Lung (tissue), 12 donors: ENCODE measurements around the gene UBE2F. TPM values are rescaled to one million over a fixed set of nuclear protein-coding genes. Genes with fewer than 3 reads are reported as not detected.

Source experiments
- ATAC-seq: fragments of 200-7000 bp; cut with Tn5 transposase; one replicate; pipeline ENCODE4 v1.9.1; 2020; ENCODE audit warnings: moderate number of reproducible peaks; ENCODE audit not compliant: insufficient read depth, low FRiP score
- DNase-seq, 3 donors: peaks; one replicate each; pipeline ENCODE4 v3.0.0-alpha.2; 2013 to 2017
- H3K27ac ChIP-seq, 2 donors: one replicate each; pipeline ENCODE4 v1.5.1; 2013; ENCODE audit warnings: mild to moderate bottlenecking in 2 of 2, moderate library complexity in 2 of 2, control low read depth in 1 of 2, inconsistent platforms in 1 of 2, low read depth in 1 of 2, low read length in 1 of 2
- H3K27me3 ChIP-seq, 3 donors: one replicate each; pipeline ENCODE4 v1.5.1; 2013; ENCODE audit warnings: low read length in 2 of 3; ENCODE audit not compliant: control insufficient read depth in 3 of 3, insufficient read depth in 3 of 3
- H3K36me3 ChIP-seq, 4 donors: one replicate each; pipeline ENCODE4 v1.5.1; 2013; ENCODE audit warnings: low read length in 4 of 4, mild to moderate bottlenecking in 1 of 4, moderate library complexity in 1 of 4; ENCODE audit not compliant: control insufficient read depth in 4 of 4, insufficient read depth in 4 of 4
- H3K4me1 ChIP-seq, 5 donors: one replicate each; pipeline ENCODE4 v1.5.1; 2013; ENCODE audit warnings: low read length in 5 of 5, mild to moderate bottlenecking in 2 of 5, moderate library complexity in 1 of 5; ENCODE audit not compliant: control insufficient read depth in 5 of 5, insufficient read depth in 5 of 5
- H3K4me3 ChIP-seq: one replicate; pipeline ENCODE4 v1.5.1; 2013; ENCODE audit warnings: mild to moderate bottlenecking, control low read depth, moderate library complexity
- H3K9ac ChIP-seq, 2 donors: one replicate each; pipeline ENCODE4 v1.5.1; 2013; ENCODE audit warnings: low read length in 2 of 2, control low read depth in 1 of 2; ENCODE audit not compliant: insufficient read depth in 1 of 2
- H3K9me3 ChIP-seq, 4 donors: one replicate each; pipeline ENCODE4 v1.5.1; 2013; ENCODE audit warnings: low read length in 3 of 4, mild to moderate bottlenecking in 1 of 4, moderate library complexity in 1 of 4; ENCODE audit not compliant: control insufficient read depth in 4 of 4, insufficient read depth in 3 of 4
- WGBS, 2 donors: extraction: QIAGEN DNeasy Blood & Tissue Kit; methylation state at CpG; one replicate each; pipeline ENCODE4 v1.1.7; 2013; 5-methylcytosine and 5-hydroxymethylcytosine counted together
- polyA plus RNA-seq, 2 donors: library from polyadenylated mRNA; stranded (reverse); fragments of 200-250 nt; gene quantifications; one replicate each; pipeline ENCODE4 v1.2.1, GENCODE V29; 2013
- total RNA-seq, 2 donors: library from RNA; depleted of rRNA in 1 of 2; stranded (reverse); fragments of >200 nt in 1 of 2; gene quantifications; one replicate each; pipeline ENCODE4 v1.2.1, GENCODE V29; 2014 to 2021
- TF ChIP-seq, protein P1 (sequence below): IDR thresholded peaks from 2 replicates; pipeline ENCODE4 v1.5.1; 2012; ENCODE audit warnings: mild to moderate bottlenecking; ENCODE audit errors: control extremely low read depth, extremely low read depth
- donor health status: control.
- donor health status: control.
- donor health status: Bipolar disorder and iron deficiency.
- donor health status: healthy.
- donor health status: DM: yes; HTN: yes; CAD: no.

The UBE2F gene
- total and polyA plus RNA-seq, 4 donors: 30.3 to 63.3 (median 46.8) TPM

DNA sequence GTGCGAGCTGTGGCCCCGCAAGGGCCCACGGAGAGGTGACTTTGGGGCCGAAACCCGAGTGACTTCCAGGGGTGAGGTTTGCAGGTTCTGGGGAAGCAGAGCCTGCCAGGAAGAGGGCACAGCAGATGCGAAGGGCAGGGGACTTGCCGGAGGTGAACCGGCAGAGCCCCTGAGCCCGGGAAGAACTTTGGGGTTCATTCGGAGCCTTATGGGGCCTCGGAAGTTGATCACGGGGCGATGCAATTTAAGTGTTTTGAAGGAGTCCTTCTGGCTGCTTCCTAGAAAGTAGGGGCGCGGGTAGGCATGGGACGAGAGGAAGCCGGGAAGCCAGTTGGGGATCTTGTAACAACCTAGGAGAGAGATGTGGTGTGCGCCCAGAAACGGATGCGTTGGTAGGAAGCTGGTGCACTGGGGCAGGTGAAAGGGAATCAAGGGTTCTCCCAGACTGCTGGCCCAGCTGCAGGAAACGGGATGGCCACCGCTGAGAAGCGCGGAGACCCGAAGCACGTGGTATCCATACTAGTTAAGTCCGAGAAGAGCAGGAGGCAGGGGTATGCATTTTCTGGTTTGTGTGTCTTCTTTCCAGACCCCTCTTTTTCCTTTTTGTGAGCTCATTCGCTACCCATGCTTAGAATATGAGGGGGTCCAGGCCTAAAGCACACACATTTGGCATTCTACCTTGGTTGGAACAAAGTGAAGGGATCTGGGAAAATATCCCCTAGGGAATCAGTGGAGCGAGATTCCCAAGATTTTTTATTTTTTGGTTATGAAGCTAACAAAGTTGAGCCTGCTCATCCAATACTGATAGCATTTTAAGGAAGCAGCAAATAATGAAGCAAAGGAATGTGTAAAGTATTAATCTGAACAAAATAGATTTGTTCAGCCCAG, 94.7 kb downstream of the UBE2F start:
- H3K9me3 ChIP-seq: no peaks in the 10 kb centered on the region
- no peaks in the 10 kb centered on the region for H3K27me3 ChIP-seq
- peak overlapping the region; percentile 38 to 64 for H3K27ac ChIP-seq
- H3K9ac ChIP-seq: peak overlapping the region; percentile 25 to 67
- ATAC-seq (peak; percentile 2), DNase-seq (peak; percentile 33 to 48 (median 38))
- H3K4me1 ChIP-seq: peaks cover 2 to 12% (median 6%) of the 10 kb centered on the region in 5 donors
- H3K36me3 ChIP-seq: peaks cover 0 to 3% (median 0%) of the 10 kb centered on the region in 4 donors
- peak overlapping the region; percentile 78 for H3K4me3 ChIP-seq
- whole genome bisulfite sequencing, 2 donors: 4 to 5% methylated on average over 29 of the region's 29 CpGs
- TF ChIP-seq, protein P1, sequence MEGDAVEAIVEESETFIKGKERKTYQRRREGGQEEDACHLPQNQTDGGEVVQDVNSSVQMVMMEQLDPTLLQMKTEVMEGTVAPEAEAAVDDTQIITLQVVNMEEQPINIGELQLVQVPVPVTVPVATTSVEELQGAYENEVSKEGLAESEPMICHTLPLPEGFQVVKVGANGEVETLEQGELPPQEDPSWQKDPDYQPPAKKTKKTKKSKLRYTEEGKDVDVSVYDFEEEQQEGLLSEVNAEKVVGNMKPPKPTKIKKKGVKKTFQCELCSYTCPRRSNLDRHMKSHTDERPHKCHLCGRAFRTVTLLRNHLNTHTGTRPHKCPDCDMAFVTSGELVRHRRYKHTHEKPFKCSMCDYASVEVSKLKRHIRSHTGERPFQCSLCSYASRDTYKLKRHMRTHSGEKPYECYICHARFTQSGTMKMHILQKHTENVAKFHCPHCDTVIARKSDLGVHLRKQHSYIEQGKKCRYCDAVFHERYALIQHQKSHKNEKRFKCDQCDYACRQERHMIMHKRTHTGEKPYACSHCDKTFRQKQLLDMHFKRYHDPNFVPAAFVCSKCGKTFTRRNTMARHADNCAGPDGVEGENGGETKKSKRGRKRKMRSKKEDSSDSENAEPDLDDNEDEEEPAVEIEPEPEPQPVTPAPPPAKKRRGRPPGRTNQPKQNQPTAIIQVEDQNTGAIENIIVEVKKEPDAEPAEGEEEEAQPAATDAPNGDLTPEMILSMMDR: no peak

DNA sequence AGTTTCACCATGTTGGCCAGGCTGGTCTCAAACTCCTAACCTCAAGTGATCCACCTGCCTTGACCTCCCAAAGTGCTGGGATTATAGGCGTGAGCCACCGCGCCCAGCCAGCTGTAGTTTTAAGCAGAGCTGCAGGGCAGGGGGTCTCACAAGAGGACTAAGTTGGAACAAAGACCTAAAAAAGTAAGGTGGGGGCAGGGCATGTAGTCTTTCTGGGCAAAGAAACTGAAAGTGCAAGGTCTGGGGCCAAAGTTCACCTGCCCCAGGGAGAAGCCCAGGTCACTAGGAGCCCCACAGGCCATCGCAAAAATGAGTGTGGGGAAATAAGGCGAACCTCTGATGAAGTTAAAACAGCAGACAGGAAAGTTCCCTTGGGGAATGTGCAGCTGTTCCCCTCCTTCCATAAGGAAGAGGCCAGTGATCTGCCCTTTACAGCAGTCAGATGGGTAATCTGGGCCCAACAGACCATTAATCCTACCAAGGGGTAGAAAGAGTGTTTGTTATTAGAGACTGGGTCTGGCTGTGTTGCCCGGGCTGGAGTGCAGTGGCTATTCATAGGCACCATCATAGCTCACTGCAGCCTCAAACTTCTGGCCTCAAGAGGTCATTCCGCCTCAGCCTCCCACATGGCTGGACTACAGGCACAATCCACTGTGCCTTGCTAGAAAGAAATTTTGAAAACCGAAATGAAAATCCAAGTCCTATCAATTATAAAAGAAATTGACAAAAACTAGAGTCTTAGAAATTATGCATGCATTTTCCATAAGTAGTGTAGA, 96.8 kb downstream of the UBE2F start:
- DNase-seq: no peak
- H3K27me3 ChIP-seq: no peaks in the 10 kb centered on the region
- H3K36me3 ChIP-seq: peaks cover 0 to 4% (median 1%) of the 10 kb centered on the region in 4 donors
- H3K4me3 ChIP-seq: no peak overlapping the region
- H3K9ac ChIP-seq: no peak overlapping the region
- WGBS, 2 donors: 95 to 97% methylated on average over 8 of the region's 8 CpGs
- H3K9me3 ChIP-seq: no peaks in the 10 kb centered on the region
- ATAC-seq: no peak
- peaks cover 2 to 12% (median 6%) of the 10 kb centered on the region in 5 donors for H3K4me1 ChIP-seq
- TF ChIP-seq, protein P1: no peak
- no peak overlapping the region for H3K27ac ChIP-seq

DNA sequence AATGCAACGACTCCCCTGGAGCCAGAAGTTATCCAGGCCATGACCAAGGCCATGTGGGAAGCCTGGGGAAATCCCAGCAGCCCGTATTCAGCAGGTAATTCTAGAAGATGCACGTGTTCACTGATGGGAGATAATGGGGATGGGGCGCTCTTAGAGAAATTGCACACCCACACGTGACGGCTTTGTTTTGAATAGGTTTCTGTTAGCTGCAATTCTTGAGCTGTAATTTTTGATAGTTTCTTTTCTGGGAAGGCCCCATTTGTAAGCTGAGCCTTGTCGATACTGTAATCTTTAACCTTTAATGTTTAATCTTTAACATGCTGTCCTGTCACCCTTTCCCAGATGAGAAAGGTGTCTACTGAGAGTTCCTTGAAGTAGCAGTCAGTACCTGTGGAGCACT, 97.6 kb downstream of the UBE2F start:
- peaks cover 0 to 4% (median 3%) of the 10 kb centered on the region in 4 donors for H3K36me3 ChIP-seq
- 89 to 94% methylated on average over 7 of the region's 7 CpGs for WGBS, 2 donors
- TF ChIP-seq, protein P1: no peak
- H3K9me3 ChIP-seq: no peaks in the 10 kb centered on the region
- ATAC-seq (no peak), DNase-seq (no peak)
- no peak overlapping the region for H3K27ac ChIP-seq
- no peak overlapping the region for H3K9ac ChIP-seq
- peaks cover 2 to 12% (median 6%) of the 10 kb centered on the region in 5 donors for H3K4me1 ChIP-seq
- no peaks in the 10 kb centered on the region for H3K27me3 ChIP-seq
- no peak overlapping the region for H3K4me3 ChIP-seq
